Measurements from ENCODE around the gene TMC3.
"Not testable (repeated sequence)": the region's sequence is repeated elsewhere in the genome, so short reads cannot be mapped to it uniquely, and the experiment has no call there.

The TMC3 gene

DNA sequence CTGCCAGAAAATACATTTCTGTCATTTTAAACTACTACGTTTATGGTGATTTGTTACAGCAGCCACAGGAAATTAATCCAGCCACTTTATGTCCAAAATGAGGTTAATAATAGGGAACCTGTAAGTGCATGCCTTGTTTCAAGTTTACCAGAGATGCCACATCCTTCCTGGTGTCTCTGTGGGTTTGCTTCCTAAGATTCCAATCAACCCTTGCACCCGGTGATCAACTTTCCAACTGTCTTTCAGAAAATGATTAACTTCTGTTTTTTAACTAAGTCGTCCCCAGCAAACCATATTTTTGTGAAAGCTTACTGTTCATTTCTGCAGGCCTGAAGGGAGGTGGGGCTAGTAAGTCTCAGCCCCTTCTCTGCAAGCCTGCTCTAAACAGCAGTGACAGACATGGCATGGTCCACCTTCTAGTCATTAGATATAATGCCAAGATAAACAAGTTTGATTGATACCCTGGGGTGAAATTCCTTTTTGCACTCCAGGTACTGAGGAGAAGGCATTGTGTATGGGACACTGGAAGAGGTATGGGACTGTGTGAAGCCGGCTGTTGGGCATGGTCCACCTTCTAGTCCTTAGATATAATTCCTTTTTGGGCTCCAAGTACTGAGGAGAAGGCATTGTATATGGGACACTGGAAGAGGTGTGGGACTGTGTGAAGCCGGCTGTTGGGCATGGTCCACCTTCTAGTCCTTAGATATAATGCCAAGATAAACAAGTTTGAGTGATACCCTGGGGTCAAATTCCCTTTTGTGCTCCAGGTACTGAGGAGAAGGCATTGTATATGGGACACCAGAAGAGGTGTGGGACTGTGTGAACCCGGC is 11.1 kb upstream of the TMC3 start:
- no peak for DNase-seq

DNA sequence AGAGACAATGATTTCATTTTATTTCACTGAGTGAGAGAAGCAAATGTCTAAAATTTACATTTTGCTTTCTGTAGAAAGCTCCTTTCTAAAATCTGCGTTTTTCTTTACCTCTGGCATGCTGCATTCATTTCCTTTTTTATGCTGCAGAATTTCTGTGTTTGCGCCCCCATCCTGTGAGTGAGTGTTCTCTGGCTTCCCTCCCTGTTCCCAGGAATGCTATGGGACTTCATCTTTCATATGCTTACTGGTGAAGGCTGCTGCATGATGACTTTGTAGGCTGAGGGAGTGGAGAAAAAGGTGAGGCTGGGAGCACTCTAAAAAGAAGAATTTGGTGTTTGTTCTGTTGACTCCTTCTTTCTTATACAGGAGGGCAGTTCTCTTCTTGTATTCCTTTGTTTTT is 7.7 kb upstream of the TMC3 start:
- no peak for DNase-seq

DNA sequence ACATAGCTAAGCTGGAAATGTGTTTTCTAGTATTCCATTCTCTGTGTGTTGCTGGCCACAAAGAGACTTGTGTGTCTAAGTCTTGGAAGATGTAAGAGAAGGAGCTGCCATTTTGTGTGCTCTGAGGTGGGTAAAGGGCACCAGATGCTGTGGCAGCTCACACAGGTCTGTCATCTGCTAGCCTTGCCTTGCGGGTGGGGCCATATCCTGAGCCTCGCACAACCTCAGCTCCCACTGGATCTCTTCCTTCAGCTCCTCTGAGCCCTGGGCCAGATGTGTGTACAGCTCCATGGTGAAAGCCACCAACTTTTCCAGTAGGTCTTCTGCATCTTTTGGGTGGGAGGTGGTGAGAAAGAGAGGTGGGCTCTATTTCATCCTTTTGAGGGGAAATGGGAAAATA is 6.7 kb upstream of the TMC3 start:
- no peak for DNase-seq

- no peak for DNase-seq
Measured at GRCh38 chr15:81380203-81380602, 6.2 kb upstream of the TMC3 start.

DNA sequence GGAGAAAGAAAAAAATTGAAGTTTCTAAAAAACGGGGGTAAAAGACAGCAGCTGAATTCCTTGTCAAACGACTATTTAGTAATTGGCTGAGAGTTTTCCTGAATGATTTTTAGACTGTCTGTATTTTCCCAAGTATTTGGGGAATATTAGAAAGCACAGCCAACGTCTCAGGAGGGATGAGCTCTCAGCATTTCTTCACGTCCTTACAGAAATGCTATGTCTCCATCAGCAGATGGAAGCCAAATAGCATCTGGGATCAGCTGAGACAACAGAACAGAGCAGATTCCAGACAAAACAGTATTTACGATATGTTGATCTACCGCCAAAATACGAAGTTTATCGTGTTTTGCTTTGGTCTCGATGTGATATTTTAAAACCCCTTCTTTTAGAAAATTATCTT is 5.3 kb upstream of the TMC3 start:
- DNase-seq = no peak

DNA sequence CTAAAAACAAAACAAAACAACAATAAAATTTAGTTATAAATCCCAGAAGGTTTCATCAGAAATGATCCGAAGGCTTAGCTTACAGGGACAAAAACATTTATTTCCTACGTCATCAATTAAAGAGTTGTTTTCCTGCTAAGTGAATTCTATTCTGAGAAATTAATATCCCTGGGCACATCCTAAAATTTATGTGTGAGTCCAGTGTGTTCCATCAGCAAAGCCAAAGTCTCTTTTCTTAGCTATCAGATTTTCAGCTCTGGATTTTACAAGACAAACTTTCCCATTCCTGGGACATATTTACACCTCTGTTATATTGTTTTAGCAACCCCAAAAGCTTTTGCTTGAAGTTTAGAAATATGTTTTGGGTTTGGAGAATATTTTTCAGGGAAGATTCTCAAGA is 4.4 kb upstream of the TMC3 start:
- no peak for DNase-seq

- no peak for DNase-seq
Measured at GRCh38 chr15:81377871-81378270, 3.9 kb upstream of the TMC3 start.

DNA sequence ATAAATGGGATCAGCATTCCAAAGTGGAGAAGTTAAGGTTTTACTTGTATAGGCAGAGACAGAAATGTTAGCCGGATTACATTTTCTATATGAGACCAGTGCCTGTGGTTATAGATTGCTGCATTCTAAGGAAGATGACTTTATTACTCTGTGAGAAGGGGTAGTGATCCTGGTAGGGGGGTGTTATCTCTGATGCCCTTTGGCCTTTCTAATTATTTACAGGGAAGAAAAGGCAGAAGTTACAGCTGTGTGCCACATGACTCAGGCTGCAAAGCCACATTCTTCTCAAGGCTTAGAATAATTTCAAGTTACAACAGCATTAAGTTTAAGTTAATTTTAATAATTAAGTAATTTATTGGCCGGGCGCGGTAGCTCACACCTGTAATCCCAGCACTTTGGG is 2.2 kb upstream of the TMC3 start:
- DNase-seq = no peak

DNA sequence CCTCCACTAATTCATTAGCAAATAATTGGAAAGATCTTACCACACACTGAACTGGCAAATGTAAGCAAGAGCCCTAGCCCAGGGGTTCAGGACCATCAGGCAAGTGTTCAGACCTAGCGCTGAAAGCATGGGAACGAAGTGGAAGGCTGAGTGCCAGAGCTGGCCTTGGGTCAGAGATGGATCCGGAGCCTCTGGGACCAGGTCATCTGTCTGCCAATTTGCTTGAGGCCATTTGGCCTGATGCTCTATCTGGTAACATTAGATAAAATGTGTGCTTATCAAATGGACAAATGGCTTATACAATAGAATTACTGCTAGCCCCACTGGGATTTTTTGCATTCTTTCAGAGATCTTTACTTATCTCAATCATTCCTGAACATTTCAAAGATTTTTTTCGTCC is 1.4 kb upstream of the TMC3 start:
- no peak for DNase-seq

DNA sequence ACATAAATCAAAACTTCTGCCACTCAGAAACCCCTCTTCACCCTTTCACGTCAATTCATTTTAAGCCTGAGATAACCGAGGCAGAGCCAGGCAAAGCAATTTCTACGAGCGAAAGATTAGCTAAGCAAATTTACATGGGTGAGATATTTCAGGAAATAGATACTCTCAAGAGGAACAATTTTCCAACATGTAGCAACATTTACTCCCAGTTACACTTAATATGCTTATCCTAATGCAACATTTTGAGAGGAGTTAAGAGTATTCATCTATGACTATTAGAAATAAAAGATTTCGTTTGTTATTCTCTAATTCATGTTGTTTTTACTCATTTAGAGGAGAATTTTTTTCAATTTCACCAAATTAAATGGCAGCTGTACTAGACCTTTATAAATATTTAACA is 837 bp downstream of the TMC3 start:
- no peak for DNase-seq

- no peak for DNase-seq
Measured at GRCh38 chr15:81372575-81372974, 1.4 kb downstream of the TMC3 start.

GRCh38 chr15:81363718-81364500 is 10.1 kb downstream of the TMC3 start:
- no peak for DNase-seq

DNA sequence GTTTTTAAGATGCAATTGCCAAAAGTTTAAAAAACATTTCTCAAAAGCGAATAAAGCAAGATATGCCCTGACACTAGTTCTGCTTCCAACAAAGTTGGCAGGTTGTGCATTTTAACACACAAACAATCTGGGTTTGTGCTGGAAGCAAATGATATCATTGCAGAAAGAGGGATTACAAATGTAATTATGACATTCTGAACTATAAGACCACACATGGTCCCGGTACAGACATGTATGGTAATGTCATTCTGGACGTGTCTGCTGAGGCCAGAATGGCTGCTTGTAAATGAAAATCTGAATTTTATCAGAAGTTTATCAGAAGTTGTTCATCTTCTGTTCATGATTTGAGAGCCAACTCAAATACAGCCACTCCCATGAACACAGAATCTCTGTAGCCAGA is 10.7 kb downstream of the TMC3 start:
- no peak for DNase-seq

DNA sequence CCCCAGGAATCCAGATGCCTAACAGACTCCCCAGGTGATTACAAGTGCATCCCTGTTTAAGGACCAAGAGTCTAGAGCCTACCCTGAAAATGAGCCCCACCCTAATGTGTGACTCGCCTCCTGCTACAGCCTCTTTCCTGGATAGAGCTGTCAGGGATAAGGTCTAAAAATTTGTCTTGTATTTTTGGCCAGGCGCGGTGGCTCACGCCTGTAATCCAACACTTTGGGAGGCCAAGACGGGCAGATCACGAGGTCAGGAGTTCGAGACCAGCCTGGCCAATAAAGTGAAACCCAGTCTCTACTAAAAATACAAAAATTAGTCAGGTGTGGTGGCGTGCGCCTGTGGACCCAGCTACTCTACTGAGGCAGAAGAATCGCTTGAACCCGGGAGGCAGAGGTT is 11.2 kb downstream of the TMC3 start:
- DNase-seq = no peak

DNA sequence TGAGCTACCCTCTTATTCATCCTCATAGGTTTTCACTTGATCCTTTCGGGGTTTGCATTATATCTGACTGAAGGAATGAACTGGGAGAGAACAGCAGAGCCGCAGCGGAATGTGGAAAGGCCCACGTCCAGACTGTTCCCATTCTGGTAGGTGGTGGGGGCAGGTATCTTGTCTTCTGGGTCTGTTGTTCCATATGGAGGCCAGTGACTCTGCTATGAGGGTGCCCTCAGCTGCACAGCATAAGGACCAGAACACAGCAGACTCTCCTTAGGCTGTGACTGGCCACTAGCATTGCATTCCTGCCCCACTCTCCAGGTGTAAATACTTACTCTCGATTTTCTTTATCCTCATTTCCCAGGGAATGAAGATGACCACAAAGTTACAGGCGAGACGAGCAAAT is 12.1 kb downstream of the TMC3 start:
- no peak for DNase-seq

GRCh38 chr15:81360491-81360890 is 13.5 kb downstream of the TMC3 start:
- DNase-seq = no peak

DNA sequence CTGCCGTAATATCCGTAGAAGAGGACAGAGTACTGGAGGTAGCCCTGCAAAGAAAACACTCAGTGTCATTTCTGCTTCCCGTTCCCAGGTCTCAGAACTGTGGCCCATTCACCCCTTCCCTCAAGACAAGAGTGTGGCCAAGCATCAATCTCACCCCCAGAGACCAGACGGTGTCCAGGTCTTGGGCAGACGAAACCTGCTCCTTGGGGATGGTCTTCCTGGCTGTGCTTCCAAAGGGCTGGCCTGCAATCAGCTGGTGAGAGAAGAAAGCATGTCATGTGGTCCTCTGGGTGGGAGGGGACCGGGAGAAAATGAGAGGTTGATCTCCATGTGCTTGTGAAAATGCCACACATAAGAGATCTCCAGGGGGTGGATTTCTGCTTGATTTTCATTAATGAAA is 15.8 kb downstream of the TMC3 start:
- no peak for DNase-seq

GRCh38 chr15:81357180-81357686 is 16.8 kb downstream of the TMC3 start:
- DNase-seq = no peak

DNA sequence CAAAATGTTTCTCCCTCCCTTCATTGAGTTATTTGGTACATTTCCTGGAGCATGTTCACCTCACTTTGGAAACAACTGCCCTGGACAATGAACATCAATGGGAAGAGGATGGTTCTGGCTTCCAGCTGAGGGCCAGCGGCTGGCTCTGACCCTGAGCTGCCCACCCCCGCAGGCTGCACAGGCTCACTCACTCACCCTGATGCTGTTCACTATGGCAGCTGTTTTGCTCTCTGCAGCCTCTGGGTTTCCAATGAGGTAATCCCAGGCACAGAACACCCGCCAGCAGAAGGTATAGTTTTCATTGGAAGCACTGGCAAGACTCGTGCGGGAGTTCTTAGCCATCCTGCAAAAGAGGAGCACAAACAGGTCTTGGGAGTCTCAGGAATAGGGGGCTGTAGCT is 17.8 kb downstream of the TMC3 start:
- DNase-seq = no peak

- DNase-seq = no peak
Measured at GRCh38 chr15:81351651-81352050, 22.4 kb downstream of the TMC3 start.

DNA sequence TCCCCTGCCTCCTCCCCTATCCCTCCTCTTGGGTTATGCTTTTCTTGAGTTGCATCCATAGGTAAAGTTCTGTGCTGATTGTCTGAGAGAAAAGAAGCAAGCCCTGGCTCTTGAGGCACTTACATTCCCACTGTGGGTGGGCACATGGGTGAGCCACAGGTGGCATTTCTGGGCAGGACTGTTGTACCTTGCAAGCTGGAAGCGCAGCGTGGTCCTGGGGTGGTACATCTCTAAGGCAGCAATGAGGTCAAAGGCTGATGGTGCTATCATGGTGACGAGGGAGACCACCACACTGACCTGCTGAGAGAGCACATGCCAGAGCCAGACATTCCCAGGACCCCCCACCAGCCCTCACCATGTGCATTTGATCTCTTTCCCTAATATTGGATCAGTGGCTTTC is 24.7 kb downstream of the TMC3 start:
- DNase-seq = no peak

DNA sequence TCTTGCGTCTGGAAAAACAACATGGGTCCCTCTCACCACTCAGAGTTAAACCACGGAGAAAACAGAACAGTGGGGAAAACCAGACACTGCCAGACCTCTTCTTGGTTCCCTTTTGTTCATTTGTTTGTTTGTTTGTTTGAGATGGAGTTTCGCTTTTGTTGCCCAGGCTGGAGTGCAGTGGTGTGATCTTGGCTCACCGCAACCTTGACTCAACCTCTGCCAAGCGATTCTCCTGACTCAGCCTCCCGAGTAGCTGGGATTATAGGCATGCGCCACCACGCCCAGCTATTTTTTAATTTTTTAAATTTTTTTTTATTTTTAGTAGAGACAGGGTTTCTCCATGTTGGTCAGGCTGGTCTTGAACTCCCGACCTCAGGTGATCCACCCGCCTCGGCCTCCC is 25.3 kb downstream of the TMC3 start:
- DNase-seq = not testable (repeated sequence)

DNA sequence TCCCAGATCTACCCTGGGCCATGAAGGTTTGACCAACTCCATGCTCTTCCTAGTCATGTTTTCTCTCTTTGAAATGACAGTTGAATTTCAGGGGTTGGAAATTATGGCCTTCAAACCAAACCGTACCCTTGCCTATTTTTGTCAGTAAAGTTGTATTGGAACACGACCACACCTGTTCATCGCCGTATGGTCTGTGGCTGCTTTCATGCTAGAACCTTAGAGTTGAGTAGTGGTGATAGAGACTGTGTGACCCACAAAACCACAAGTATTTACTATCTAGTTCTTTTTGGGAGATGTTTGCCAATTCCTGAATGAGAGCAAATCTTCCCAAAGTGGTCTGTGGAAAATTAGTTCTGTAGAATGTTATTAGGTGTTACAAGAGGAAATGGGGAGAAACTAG is 26.1 kb downstream of the TMC3 start:
- DNase-seq = no peak

DNA sequence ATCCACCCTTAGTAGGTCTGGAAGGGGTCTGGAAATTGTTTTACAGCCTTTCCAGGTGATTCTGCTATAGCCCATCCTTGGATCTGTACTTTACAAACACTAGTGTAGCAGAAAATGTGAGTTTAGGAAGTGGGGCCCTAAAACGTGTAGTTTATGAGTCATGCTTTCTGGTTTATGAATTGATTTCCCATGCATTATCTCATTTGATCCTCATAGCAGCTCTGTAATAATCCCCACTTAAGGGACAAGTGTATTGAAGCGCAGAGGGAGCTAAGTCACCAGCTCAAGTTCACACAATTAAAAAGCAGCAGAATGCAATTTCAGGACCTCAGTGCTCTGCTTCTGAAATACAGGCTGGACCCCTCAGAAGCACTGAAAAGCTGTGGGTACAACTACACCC is 27.4 kb downstream of the TMC3 start:
- no peak for DNase-seq

Measured in NCI-H510A (cell line).